OCI-LY7 (cell line): ENCODE data around the gene UBE2J2. TPM values are rescaled to one million over a fixed set of nuclear protein-coding genes. Genes with fewer than 3 reads are reported as not detected.

Source experiments
- BruUV-seq: library from RNA; stranded (reverse); fragments of 400-500 nt; replicated peaks from 2 replicates; lab custom pipeline; 2021; lab: Mats Ljungman, UMichigan
- CTCF ChIA-PET: fragments of 300-600 bp; sonication (Branson Sonifier 250); formaldehyde crosslinking; loops from one replicate; lab custom pipeline; 2022; ENCODE audit warnings: antibody characterized with exemption; ENCODE audit not compliant: unreplicated experiment; lab: Charles Lee
- POLR2A ChIA-PET: fragments of 300-600 bp; sonication (Branson Sonifier 250); formaldehyde crosslinking; loops from one replicate; lab custom pipeline; 2022; ENCODE audit warnings: antibody characterized with exemption; lab: Charles Lee
- DNase-seq: peaks from one replicate; pipeline ENCODE4 v3.0.0-alpha.2; 2015; ENCODE audit warnings: low spot score
- H2AFZ ChIP-seq: fragments of 200-600 bp; sonication (generic), shearing (Covaris generic); 2 replicates; pipeline ENCODE4 v1.6.1; 2014; ENCODE audit warnings: mild to moderate bottlenecking, antibody characterized with exemption, low read length, moderate library complexity
- H3K27ac ChIP-seq: fragments of 200-600 bp; sonication (generic); 2 replicates; pipeline ENCODE4 v1.5.1; 2014; ENCODE audit warnings: mixed run types, low read depth, mild to moderate bottlenecking, moderate library complexity, low read length, inconsistent platforms; ENCODE audit not compliant: poor library complexity, severe bottlenecking
- H3K36me3 ChIP-seq: fragments of 200-600 bp; sonication (generic); 2 replicates; pipeline ENCODE4 v1.6.1; 2014; ENCODE audit warnings: mild to moderate bottlenecking, antibody characterized with exemption, low read length, moderate library complexity, mixed read lengths; ENCODE audit not compliant: insufficient read depth
- H3K4me1 ChIP-seq: fragments of 200-600 bp; sonication (generic); 2 replicates; pipeline ENCODE4 v1.5.1; 2014; ENCODE audit warnings: mild to moderate bottlenecking, low read length; ENCODE audit not compliant: insufficient read depth, poor library complexity, severe bottlenecking
- H3K4me2 ChIP-seq: fragments of 200-600 bp; sonication (generic); 2 replicates; pipeline ENCODE4 v1.6.1; 2014; ENCODE audit warnings: mild to moderate bottlenecking, low read length
- H3K4me3 ChIP-seq: fragments of 200-600 bp; sonication (generic); 2 replicates; pipeline ENCODE4 v1.5.1; 2014; ENCODE audit warnings: mild to moderate bottlenecking, low read depth, low read length; ENCODE audit not compliant: poor library complexity, severe bottlenecking
- H3K79me2 ChIP-seq: fragments of 200-600 bp; sonication (generic); 2 replicates; pipeline ENCODE4 v1.6.1; 2016; ENCODE audit warnings: low read depth, mild to moderate bottlenecking, low read length, moderate library complexity, mixed read lengths; ENCODE audit not compliant: insufficient read depth
- H3K9me2 ChIP-seq: fragments of 200-600 bp; sonication (generic); 2 replicates; pipeline ENCODE4 v1.6.1; 2016; ENCODE audit warnings: mild to moderate bottlenecking, low read length, mixed read lengths; ENCODE audit not compliant: insufficient read depth
- H3K9me3 ChIP-seq: fragments of 200-600 bp; sonication (generic); 2 replicates; pipeline ENCODE4 v1.6.1; 2014; ENCODE audit warnings: mild to moderate bottlenecking, mixed run types, low read length, mixed read lengths
- H4K20me1 ChIP-seq: fragments of 200-600 bp; sonication (generic); 2 replicates; pipeline ENCODE4 v1.6.1; 2014; ENCODE audit warnings: mild to moderate bottlenecking, antibody characterized with exemption, low read length, moderate library complexity, mixed read lengths; ENCODE audit not compliant: insufficient read depth
- EZH2phosphoT487 ChIP-seq: fragments of 200-600 bp; sonication (generic); IDR thresholded peaks from 2 replicates; pipeline ENCODE4 v1.6.1; 2018; ENCODE audit warnings: low read depth, borderline replicate concordance, mild to moderate bottlenecking, mixed run types, antibody characterized with exemption, low read length, moderate library complexity, mixed read lengths
- intact Hi-C: fragments of 100-400 bp; cut with micrococcal nuclease; formaldehyde crosslinking; loops from one replicate; pipeline ENCODE4 v1.10.0; 2022; ENCODE audit not compliant: unreplicated experiment
- total RNA-seq, 2 experiments: library from RNA; depleted of rRNA in 1 of 2; stranded (reverse); fragments of >200 nt in 1 of 2; shearing (Covaris generic) in 1 of 2; gene quantifications; 2 replicates each; pipeline ENCODE4 v1.2.3, GENCODE V29; 2014 to 2022
- TF ChIP-seq, protein P1 (sequence below): fragments of 200-600 bp; sonication (generic); conservative IDR thresholded peaks from 2 replicates; pipeline ENCODE4 v1.5.1; 2014; ENCODE audit warnings: mild to moderate bottlenecking, antibody characterized with exemption, low read length, moderate library complexity, mixed read lengths

The UBE2J2 gene
- total RNA-seq, 2 experiments from 2014 or later, result 69.2 to 88.7 TPM

DNA sequence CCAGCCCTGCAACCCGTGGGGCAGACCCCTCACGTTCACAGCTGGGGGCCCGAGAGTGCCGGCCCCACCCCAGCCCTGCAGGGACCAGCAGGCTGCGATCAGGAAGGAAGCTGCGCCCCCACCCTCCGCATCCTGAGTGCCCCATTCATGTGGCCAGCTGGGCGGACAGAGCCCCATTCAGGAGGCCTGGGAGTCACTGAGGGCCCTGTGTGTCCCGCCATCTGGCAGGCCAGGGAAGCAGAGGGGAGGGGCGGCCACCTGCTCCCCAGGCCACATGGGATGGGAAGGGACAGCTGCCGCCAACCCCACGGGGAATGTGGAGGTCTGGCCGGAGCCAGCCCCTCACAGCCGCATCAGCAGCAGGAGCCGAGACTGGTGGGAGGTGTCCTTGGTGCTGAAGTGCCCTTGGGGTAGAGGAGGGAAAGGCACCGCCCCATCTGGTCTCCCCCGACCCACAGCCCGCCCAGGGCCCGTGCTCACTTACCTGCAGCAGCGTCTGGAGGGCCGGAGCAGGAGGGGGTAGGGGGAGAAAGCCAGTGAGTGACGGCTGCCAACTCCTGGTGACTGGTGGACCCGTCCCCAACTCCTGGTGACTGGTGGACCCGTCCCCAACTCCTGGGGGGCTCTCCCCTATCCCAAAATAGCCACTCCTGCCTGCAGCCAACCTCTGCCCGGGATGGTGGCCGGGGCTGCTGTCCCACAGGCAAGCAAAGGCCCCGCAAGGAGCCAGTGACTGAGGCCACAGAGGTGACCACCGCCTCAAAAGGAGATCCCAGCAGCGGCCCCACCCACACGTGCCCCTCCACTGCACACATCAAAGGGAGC lies 25.4 kb upstream of the UBE2J2 start:
- Histone ChIP-seq H3K9me2 (no peaks in the 10 kb centered on the region), H3K4me3 (no peak overlapping the region), H4K20me1 (no peaks in the 10 kb centered on the region), H2AFZ (no peak overlapping the region), H3K79me2 (no peaks in the 10 kb centered on the region), H3K4me2 (no peak overlapping the region), H3K9me3 (no peaks in the 10 kb centered on the region), H3K36me3 (no peaks in the 10 kb centered on the region), H3K27ac (no peak overlapping the region), H3K4me1 (no peaks in the 10 kb centered on the region)
- TF ChIP-seq, protein P1, sequence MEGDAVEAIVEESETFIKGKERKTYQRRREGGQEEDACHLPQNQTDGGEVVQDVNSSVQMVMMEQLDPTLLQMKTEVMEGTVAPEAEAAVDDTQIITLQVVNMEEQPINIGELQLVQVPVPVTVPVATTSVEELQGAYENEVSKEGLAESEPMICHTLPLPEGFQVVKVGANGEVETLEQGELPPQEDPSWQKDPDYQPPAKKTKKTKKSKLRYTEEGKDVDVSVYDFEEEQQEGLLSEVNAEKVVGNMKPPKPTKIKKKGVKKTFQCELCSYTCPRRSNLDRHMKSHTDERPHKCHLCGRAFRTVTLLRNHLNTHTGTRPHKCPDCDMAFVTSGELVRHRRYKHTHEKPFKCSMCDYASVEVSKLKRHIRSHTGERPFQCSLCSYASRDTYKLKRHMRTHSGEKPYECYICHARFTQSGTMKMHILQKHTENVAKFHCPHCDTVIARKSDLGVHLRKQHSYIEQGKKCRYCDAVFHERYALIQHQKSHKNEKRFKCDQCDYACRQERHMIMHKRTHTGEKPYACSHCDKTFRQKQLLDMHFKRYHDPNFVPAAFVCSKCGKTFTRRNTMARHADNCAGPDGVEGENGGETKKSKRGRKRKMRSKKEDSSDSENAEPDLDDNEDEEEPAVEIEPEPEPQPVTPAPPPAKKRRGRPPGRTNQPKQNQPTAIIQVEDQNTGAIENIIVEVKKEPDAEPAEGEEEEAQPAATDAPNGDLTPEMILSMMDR, result no peak
- no peak for TF ChIP-seq EZH2phosphoT487
- intact Hi-C loops, result no loop called here
- POLR2A ChIA-PET, result no interaction called here
- no TSS peak for BruUV-seq
- CTCF ChIA-PET, result no interaction called here
- DNase-seq, result no peak

DNA sequence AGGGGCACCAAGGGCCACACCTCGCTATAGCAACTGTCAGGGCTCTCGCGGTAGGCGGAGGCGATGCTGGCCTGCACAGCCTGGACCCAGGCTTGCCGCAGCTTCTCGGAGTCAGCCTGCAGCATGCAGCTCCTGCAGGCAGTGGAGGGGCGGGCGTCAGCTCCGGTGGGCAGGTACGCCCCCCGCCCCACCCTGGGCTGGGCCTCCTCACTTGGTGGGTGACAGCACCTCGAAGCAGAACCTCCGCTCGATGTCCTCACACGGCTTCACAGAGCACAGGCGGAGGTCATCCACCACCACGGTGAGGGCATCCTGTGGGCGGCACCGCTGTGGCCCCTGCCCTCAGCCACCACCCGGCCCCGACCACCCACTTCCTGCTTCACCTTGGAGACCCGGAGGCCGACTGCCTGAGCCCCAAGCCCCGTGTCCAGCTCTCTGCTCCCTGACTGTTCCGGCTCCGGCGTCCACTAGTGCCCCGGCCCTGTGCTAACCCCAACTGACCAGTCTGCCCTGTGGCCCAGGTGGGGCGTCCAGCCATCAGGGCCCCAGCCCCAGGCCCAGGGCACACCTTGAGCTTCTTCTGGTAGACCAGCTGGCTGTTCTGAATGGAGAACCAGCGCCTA lies 24.3 kb upstream of the UBE2J2 start:
- intact Hi-C loops, result no loop called here
- DNase-seq, result no peak
- Histone ChIP-seq H3K4me1 (no peaks in the 10 kb centered on the region), H4K20me1 (no peaks in the 10 kb centered on the region), H3K9me3 (no peaks in the 10 kb centered on the region), H3K4me2 (no peak overlapping the region), H3K36me3 (no peaks in the 10 kb centered on the region), H3K4me3 (no peak overlapping the region), H3K27ac (no peak overlapping the region), H3K79me2 (no peaks in the 10 kb centered on the region), H2AFZ (no peak overlapping the region), H3K9me2 (no peaks in the 10 kb centered on the region)
- TF ChIP-seq, protein P1, result no peak
- no peak for TF ChIP-seq EZH2phosphoT487
- ChIA-PET POLR2A (no interaction called here), CTCF (no interaction called here)
- BruUV-seq, result no TSS peak
